HepG2 (cell line): ENCODE data around the gene NAGA. TPM values are rescaled to one million over a fixed set of nuclear protein-coding genes. Genes with fewer than 3 reads are reported as not detected.
A peak's percentile ranks its signal among the peaks of the same experiment; 100 is the strongest.

Source experiments
- AHR ChIP-seq: IDR thresholded peaks from 2 replicates; pipeline ENCODE4 v1.6.1; 2018; ENCODE audit warnings: missing genetic modification reagents, missing compliant biosample characterization
- HCFC1 ChIP-seq: fragments of 150-350 bp; IDR thresholded peaks from 2 replicates; pipeline ENCODE4 v1.6.1; 2014; ENCODE audit warnings: low read depth, low read length
- HIC2 ChIP-seq: sonication (generic); formaldehyde crosslinking; IDR thresholded peaks from 2 replicates; pipeline ENCODE4 v1.9.0; 2022; ENCODE audit warnings: low read depth, missing genetic modification reagents
- MED1 ChIP-seq: sonication (generic); formaldehyde crosslinking; IDR thresholded peaks from 2 replicates; pipeline ENCODE4 v1.4.0; 2020; ENCODE audit warnings: missing genetic modification reagents
- MEIS1 ChIP-seq: sonication (generic); formaldehyde crosslinking; IDR thresholded peaks from 2 replicates; pipeline ENCODE4 v1.9.0; 2021; ENCODE audit warnings: mild to moderate bottlenecking, missing genetic modification reagents, moderate library complexity, borderline replicate concordance
- NR2C2 ChIP-seq: sonication (generic); formaldehyde crosslinking; IDR thresholded peaks from 2 replicates; pipeline ENCODE4 v1.4.0; 2020; ENCODE audit warnings: missing genetic modification reagents, mild to moderate bottlenecking, moderate library complexity, borderline replicate concordance
- SAFB2 ChIP-seq: sonication (generic); formaldehyde crosslinking; IDR thresholded peaks from 2 replicates; pipeline ENCODE4 v1.5.1; 2020; ENCODE audit warnings: missing genetic modification reagents, low read depth, mild to moderate bottlenecking, borderline replicate concordance
- SOX6 ChIP-seq, 2 experiments: fragments of 450-650 bp in 1 of 2; sonication (generic) in 1 of 2; formaldehyde crosslinking in 1 of 2; IDR thresholded peaks; 2 replicates each; pipeline versions ENCODE4 v1.4.0 to v1.6.1; 2017 to 2020; ENCODE audit warnings: antibody characterized with exemption in 1 of 2, mild to moderate bottlenecking in 1 of 2, missing genetic modification reagents in 1 of 2
- ZNF256 ChIP-seq: sonication (generic); formaldehyde crosslinking; conservative IDR thresholded peaks from 2 replicates; pipeline ENCODE4 v1.4.0; 2020; ENCODE audit warnings: missing genetic modification reagents
- ZNF30 ChIP-seq: sonication (generic); formaldehyde crosslinking; IDR thresholded peaks from 2 replicates; pipeline ENCODE4 v1.5.0; 2020; ENCODE audit warnings: mild to moderate bottlenecking, missing genetic modification reagents
- ZNF331 ChIP-seq: sonication (generic); formaldehyde crosslinking; IDR thresholded peaks from 2 replicates; pipeline ENCODE4 v1.4.0; 2020; ENCODE audit warnings: missing genetic modification reagents
- ZNF549 ChIP-seq: sonication (generic); formaldehyde crosslinking; IDR thresholded peaks from 2 replicates; pipeline ENCODE4 v1.5.0; 2020; ENCODE audit warnings: missing genetic modification reagents
- ZNF564 ChIP-seq: sonication (generic); formaldehyde crosslinking; IDR thresholded peaks from 2 replicates; pipeline ENCODE4 v1.8.1; 2023; ENCODE audit warnings: mild to moderate bottlenecking, missing genetic modification reagents
- ZNF782 ChIP-seq: sonication (generic); formaldehyde crosslinking; IDR thresholded peaks from 2 replicates; pipeline ENCODE4 v1.4.0; 2020; ENCODE audit warnings: missing genetic modification reagents, mild to moderate bottlenecking, borderline replicate concordance
- polyA plus RNA-seq, 8 experiments: library from polyadenylated mRNA; depleted of rRNA in 3 of 8; stranded (reverse) in 7 of 8; unstranded in 1 of 8; fragments of >200 nt; fragmentation: Illumina TruSeq in 4 of 8; extraction: Trizol in 4 of 8; gene quantifications; 2 replicates each; pipeline versions ENCODE4 v1.2.1 to v1.2.3, GENCODE V29; 2011 to 2016; ENCODE audit warnings: low read depth in 4 of 8, missing spikeins in 1 of 8, mixed read lengths in 1 of 8; ENCODE audit not compliant: insufficient read depth in 1 of 8
- total RNA-seq, 5 experiments: library from RNA; depleted of rRNA; stranded (reverse); fragments of >200 nt; fragmentation: Illumina TruSeq; extraction: Trizol; gene quantifications; 2 replicates each; pipeline ENCODE4 v1.2.3, GENCODE V29; 2016; ENCODE audit warnings: low read depth in 1 of 5
- TF ChIP-seq, protein P1 (sequence below): sonication (generic); formaldehyde crosslinking; IDR thresholded peaks from 2 replicates; pipeline ENCODE4 v1.8.0; 2022; ENCODE audit warnings: mild to moderate bottlenecking, missing genetic modification reagents, borderline replicate concordance
- TF ChIP-seq, protein P2 (sequence below): sonication (generic); formaldehyde crosslinking; IDR thresholded peaks from 2 replicates; pipeline ENCODE4 v1.8.0; 2022; ENCODE audit warnings: missing genetic modification reagents, mild to moderate bottlenecking, borderline replicate concordance
- TF ChIP-seq, protein P3 (sequence below): IDR thresholded peaks from 2 replicates; pipeline ENCODE4 v1.6.1; 2018; ENCODE audit warnings: missing genetic modification reagents
- TF ChIP-seq, protein P4 (sequence below): sonication (generic); formaldehyde crosslinking; IDR thresholded peaks from 2 replicates; pipeline ENCODE4 v1.4.0; 2020; ENCODE audit warnings: low read depth, mild to moderate bottlenecking, missing genetic modification reagents
- TF ChIP-seq, protein P5 (sequence below): sonication (generic); formaldehyde crosslinking; conservative IDR thresholded peaks from 2 replicates; pipeline ENCODE4 v1.4.0; 2020; ENCODE audit warnings: missing genetic modification reagents

NAGA gene
- total and polyA plus RNA-seq, 2 of the 13 experiments (the other 11 are each of a cell fraction or from before 2014, with no cell fraction given) = 15.1 to 23.4 TPM

DNA sequence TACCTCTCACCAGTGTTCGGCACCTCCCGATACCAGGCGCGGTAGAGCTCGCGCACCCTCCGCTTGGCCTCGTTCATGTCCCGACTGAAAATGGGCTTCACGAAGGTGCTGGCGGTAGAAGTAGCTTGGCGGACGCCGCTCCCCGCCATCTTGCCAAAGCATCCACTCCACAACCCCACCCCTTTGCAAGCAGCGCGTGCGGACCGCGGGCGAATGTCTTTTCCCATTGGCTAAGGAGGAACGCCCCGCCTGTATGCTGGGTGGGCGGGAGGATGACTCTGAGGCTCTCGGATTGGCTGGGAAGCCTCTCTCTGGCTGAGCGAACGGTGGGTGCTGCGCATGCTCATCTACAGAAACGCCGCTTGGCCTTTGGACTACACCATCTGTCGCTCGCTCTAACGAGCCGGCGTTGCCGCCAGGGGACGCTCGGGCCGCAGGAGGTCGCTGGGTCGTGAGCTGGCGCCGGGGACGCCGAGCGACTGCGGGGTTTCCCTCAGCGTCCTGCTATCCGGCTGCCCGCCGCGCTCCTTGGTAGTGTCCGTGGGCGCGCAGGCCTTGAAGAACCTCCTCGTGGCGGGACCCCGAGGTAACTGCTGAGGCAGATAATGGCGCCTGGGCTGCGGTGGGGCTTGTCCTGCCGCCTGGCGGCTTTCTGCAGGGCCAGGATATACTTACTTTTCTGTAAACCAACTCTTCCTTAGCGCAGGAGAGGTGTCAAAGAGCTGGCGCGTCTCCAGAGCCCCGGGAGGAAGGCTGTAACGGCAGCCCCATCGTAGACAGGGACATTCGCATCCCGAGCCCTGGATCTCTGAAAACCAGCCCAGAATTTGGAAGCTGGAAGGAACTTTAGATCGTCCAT, 20.2 kb upstream of the NAGA start, which contains the start of gene NDUFA6 (continued):
- TF ChIP-seq HIC2 (CRISPR knock-in tag) (peak; percentile 51; the same call in 1 of the 2 replicates), NR2C2 (CRISPR knock-in tag) (no peak; the same call in 1 of the 2 replicates), SAFB2 (CRISPR knock-in tag) (peak; percentile 83; the same call in 1 of the 2 replicates), ZNF256 (CRISPR knock-in tag) (peak; percentile 82; the same call in 1 of the 2 replicates), ZNF30 (CRISPR knock-in tag) (0 out of 2 replicates have a peak, but pooled peaks have one; percentile 42), ZNF331 (CRISPR knock-in tag) (peak; percentile 44; the same call in 1 of the 2 replicates), MEIS1 (no peak), MED1 (CRISPR knock-in tag) (peak; percentile 83), ZNF549 (CRISPR knock-in tag) (peak; percentile 83; the same call in 1 of the 2 replicates), HCFC1 (no peak), AHR (CRISPR knock-in tag) (peak; percentile 64; the same call in 1 of the 2 replicates), ZNF782 (peak; percentile 21; the same call in 1 of the 2 replicates), SOX6 (IDR thresholded peaks at IDR 0.05) (no peak), SOX6 (CRISPR knock-in tag; IDR thresholded peaks at IDR 0.05) (peak; percentile 67), ZNF564 (CRISPR knock-in tag) (peak; percentile 99)
- TF ChIP-seq, protein P1, sequence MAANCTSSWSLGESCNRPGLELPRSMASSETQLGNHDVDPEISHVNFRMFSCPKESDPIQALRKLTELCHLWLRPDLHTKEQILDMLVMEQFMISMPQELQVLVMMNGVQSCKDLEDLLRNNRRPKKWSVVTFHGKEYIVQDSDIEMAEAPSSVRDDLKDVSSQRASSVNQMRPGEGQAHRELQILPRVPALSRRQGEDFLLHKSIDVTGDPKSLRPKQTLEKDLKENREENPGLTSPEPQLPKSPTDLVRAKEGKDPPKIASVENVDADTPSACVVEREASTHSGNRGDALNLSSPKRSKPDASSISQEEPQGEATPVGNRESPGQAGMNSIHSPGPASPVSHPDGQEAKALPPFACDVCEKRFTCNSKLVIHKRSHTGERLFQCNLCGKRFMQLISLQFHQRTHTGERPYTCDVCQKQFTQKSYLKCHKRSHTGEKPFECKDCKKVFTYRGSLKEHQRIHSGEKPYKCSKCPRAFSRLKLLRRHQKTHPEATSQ (CRISPR knock-in tag) = no peak; the same call in 1 of the 2 replicates
- TF ChIP-seq, protein P2, sequence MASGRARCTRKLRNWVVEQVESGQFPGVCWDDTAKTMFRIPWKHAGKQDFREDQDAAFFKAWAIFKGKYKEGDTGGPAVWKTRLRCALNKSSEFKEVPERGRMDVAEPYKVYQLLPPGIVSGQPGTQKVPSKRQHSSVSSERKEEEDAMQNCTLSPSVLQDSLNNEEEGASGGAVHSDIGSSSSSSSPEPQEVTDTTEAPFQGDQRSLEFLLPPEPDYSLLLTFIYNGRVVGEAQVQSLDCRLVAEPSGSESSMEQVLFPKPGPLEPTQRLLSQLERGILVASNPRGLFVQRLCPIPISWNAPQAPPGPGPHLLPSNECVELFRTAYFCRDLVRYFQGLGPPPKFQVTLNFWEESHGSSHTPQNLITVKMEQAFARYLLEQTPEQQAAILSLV (CRISPR knock-in tag) = no peak; the same call in 1 of the 2 replicates
- TF ChIP-seq, protein P3, sequence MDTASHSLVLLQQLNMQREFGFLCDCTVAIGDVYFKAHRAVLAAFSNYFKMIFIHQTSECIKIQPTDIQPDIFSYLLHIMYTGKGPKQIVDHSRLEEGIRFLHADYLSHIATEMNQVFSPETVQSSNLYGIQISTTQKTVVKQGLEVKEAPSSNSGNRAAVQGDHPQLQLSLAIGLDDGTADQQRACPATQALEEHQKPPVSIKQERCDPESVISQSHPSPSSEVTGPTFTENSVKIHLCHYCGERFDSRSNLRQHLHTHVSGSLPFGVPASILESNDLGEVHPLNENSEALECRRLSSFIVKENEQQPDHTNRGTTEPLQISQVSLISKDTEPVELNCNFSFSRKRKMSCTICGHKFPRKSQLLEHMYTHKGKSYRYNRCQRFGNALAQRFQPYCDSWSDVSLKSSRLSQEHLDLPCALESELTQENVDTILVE (CRISPR knock-in tag) = peak; percentile 62; the same call in 1 of the 2 replicates
- TF ChIP-seq, protein P4, sequence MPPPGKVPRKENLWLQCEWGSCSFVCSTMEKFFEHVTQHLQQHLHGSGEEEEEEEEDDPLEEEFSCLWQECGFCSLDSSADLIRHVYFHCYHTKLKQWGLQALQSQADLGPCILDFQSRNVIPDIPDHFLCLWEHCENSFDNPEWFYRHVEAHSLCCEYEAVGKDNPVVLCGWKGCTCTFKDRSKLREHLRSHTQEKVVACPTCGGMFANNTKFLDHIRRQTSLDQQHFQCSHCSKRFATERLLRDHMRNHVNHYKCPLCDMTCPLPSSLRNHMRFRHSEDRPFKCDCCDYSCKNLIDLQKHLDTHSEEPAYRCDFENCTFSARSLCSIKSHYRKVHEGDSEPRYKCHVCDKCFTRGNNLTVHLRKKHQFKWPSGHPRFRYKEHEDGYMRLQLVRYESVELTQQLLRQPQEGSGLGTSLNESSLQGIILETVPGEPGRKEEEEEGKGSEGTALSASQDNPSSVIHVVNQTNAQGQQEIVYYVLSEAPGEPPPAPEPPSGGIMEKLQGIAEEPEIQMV (CRISPR knock-in tag) = peak; percentile 95
- TF ChIP-seq, protein P5, sequence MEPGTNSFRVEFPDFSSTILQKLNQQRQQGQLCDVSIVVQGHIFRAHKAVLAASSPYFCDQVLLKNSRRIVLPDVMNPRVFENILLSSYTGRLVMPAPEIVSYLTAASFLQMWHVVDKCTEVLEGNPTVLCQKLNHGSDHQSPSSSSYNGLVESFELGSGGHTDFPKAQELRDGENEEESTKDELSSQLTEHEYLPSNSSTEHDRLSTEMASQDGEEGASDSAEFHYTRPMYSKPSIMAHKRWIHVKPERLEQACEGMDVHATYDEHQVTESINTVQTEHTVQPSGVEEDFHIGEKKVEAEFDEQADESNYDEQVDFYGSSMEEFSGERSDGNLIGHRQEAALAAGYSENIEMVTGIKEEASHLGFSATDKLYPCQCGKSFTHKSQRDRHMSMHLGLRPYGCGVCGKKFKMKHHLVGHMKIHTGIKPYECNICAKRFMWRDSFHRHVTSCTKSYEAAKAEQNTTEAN = peak; percentile 73
